B cell (primary cell): ENCODE measurements around the gene PPP1R14C.

Experiments
- CTCF ChIP-seq: fragments of 200-600 bp; IDR thresholded peaks from one replicate; pipeline ENCODE4 v1.8.0; 2022; ENCODE audit warnings: antibody characterized with exemption, mild to moderate bottlenecking
- EZH2 ChIP-seq: IDR thresholded peaks from 2 replicates; pipeline ENCODE4 v1.6.1; 2012; ENCODE audit warnings: borderline replicate concordance, low read depth, mild to moderate bottlenecking, moderate library complexity, low read length; ENCODE audit not compliant: insufficient read depth, poor library complexity, severe bottlenecking

DNA sequence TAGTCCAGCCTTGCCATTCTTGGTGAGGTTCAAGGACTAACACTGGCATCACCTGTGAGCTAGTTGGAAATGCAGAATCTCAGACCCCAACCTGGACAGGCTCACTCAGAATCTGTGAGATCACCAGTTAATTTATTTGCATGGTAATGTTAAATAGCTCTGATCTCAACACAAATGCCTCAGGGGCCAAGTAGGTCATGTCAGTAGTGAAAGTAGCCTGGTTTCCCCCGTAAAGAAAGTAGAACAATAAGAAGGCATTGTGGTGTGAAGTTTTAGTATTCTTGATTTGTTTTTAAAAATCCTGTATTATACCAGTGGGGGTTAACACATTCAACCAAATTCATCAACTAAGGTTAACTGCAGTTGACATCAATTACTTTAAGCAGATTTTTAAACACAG is 105.5 kb downstream of the PPP1R14C start:
- TF ChIP-seq CTCF (no peak), EZH2 (no peak)
